Endothelial cell of umbilical vein (primary cell): Measurements from ENCODE around the gene CAMKMT. TPM values are rescaled to one million over a fixed set of nuclear protein-coding genes. Genes with fewer than 3 reads are reported as not detected.

Experiments
- BruUV-seq: library from RNA; stranded (reverse); fragments of 400-500 nt; replicated peaks from 2 replicates; lab custom pipeline; 2021; lab: Mats Ljungman, UMichigan
- CTCF ChIA-PET: fragments of 300-600, 350-600 bp; sonication (Branson Sonifier 250); formaldehyde crosslinking; loops from one replicate; lab custom pipeline; 2021; ENCODE audit warnings: antibody characterized with exemption, inconsistent platforms; lab: Charles Lee
- POLR2A ChIA-PET: fragments of 300-600, 350-600 bp; sonication (Branson Sonifier 250); formaldehyde crosslinking; loops from one replicate; lab custom pipeline; 2021; ENCODE audit warnings: antibody characterized with exemption, inconsistent platforms; lab: Charles Lee
- DNase-seq: peaks from one replicate; pipeline ENCODE4 v3.0.0-alpha.2; 2011; ENCODE audit warnings: low read depth, low spot score
- FAIRE-seq: peaks from 2 replicates; lab custom pipeline; 2011; peaks lifted over from hg19 to GRCh38; lab: Jason Lieb, UNC
- H2AFZ ChIP-seq: 2 replicates; pipeline ENCODE4 v1.6.0; 2012; ENCODE audit warnings: low read depth, low read length, control low read depth, inconsistent platforms
- H3K27ac ChIP-seq: 2 replicates; pipeline ENCODE4 v1.5.1; 2011; ENCODE audit warnings: low read depth, mild to moderate bottlenecking, control low read depth, low read length, moderate library complexity; ENCODE audit not compliant: insufficient read depth
- H3K27me3 ChIP-seq, 2 experiments: 2 replicates each; pipeline versions ENCODE4 v1.6.0 to v1.6.1; 2011; ENCODE audit warnings: low read length in 2 of 2, mixed read lengths in 1 of 2; ENCODE audit not compliant: control insufficient read depth in 2 of 2, insufficient read depth in 2 of 2
- H3K36me3 ChIP-seq, 2 experiments: 2 replicates in 1 of 2; 3 replicates in 1 of 2; pipeline ENCODE4 v1.5.1; 2011; ENCODE audit warnings: low read length in 2 of 2, mild to moderate bottlenecking in 1 of 2, moderate library complexity in 1 of 2; ENCODE audit not compliant: control insufficient read depth in 2 of 2, insufficient read depth in 2 of 2; ENCODE audit errors: extremely low read depth in 1 of 2
- H3K4me1 ChIP-seq: 3 replicates; pipeline ENCODE4 v1.5.1; 2011; ENCODE audit warnings: mild to moderate bottlenecking, low read length; ENCODE audit not compliant: control insufficient read depth, insufficient read depth; ENCODE audit errors: extremely low read depth
- H3K4me2 ChIP-seq: 2 replicates; pipeline ENCODE4 v1.6.1; 2011; ENCODE audit warnings: low read length, control low read depth, mixed read lengths; ENCODE audit not compliant: insufficient read depth
- H3K4me3 ChIP-seq, 3 experiments: fragments of 200-600 bp in 1 of 3; sonication (generic), shearing (Covaris generic) in 1 of 3; replicated peaks in 1 of 3; 2 replicates each; pipeline ENCODE4 v1.5.1; 2011 to 2016; ENCODE audit warnings: control low read depth in 3 of 3, low read length in 3 of 3, mild to moderate bottlenecking in 2 of 3, inconsistent platforms in 1 of 3, low read depth in 1 of 3, moderate library complexity in 1 of 3; ENCODE audit not compliant: insufficient read depth in 1 of 3
- H3K79me2 ChIP-seq: 2 replicates; pipeline ENCODE4 v1.6.0; 2012; ENCODE audit warnings: low read length, inconsistent platforms; ENCODE audit not compliant: control insufficient read depth, insufficient read depth
- H3K9ac ChIP-seq: replicated peaks from 2 replicates; pipeline ENCODE3; 2011; ENCODE audit warnings: low read length, control low read depth; ENCODE audit not compliant: insufficient read depth; ENCODE audit errors: extremely low read depth
- H3K9me1 ChIP-seq: replicated peaks from 3 replicates; pipeline ENCODE4 v1.6.0; 2011; ENCODE audit warnings: mild to moderate bottlenecking, low read length; ENCODE audit not compliant: control insufficient read depth, insufficient read depth; ENCODE audit errors: extremely low read depth
- H3K9me3 ChIP-seq: replicated peaks from 2 replicates; pipeline ENCODE4 v1.5.1; 2012; ENCODE audit warnings: low read length, inconsistent platforms; ENCODE audit not compliant: control insufficient read depth, insufficient read depth
- H4K20me1 ChIP-seq: replicated peaks from 2 replicates; pipeline ENCODE3; 2011; ENCODE audit warnings: mild to moderate bottlenecking, low read length; ENCODE audit not compliant: control insufficient read depth, insufficient read depth; ENCODE audit errors: extremely low read depth
- EZH2 ChIP-seq: IDR thresholded peaks from 2 replicates; pipeline ENCODE4 v1.6.1; 2012; ENCODE audit warnings: borderline replicate concordance, low read depth, mild to moderate bottlenecking, moderate library complexity, low read length, inconsistent platforms; ENCODE audit not compliant: severe bottlenecking
- FOS ChIP-seq: IDR thresholded peaks from 2 replicates; pipeline ENCODE4 v1.6.1; 2011; ENCODE audit warnings: mild to moderate bottlenecking, low read length, moderate library complexity, borderline replicate concordance; ENCODE audit not compliant: insufficient read depth
- GATA2 ChIP-seq: IDR thresholded peaks from 2 replicates; pipeline ENCODE4 v1.7.0; 2011; ENCODE audit warnings: low read depth, mild to moderate bottlenecking, moderate library complexity, mixed read lengths, low read length; ENCODE audit not compliant: insufficient read length, insufficient read depth
- JUN ChIP-seq: IDR thresholded peaks from 2 replicates; pipeline ENCODE4 v1.6.1; 2011; ENCODE audit warnings: borderline replicate concordance, low read depth; ENCODE audit not compliant: insufficient read length, insufficient read depth
- MYC ChIP-seq: IDR thresholded peaks from one replicate; pipeline ENCODE4 v1.6.1; 2011; ENCODE audit warnings: mild to moderate bottlenecking, low read depth, low read length
- POLR2A ChIP-seq: IDR thresholded peaks from 2 replicates; pipeline ENCODE4 v1.6.1; 2012; ENCODE audit warnings: low read depth, mild to moderate bottlenecking, control low read depth, low read length
- POLR2AphosphoS5 ChIP-seq: IDR thresholded peaks from 2 replicates; pipeline ENCODE4 v1.6.1; 2012; ENCODE audit warnings: low read depth, mild to moderate bottlenecking, control low read depth, low read length, moderate library complexity; ENCODE audit not compliant: insufficient read depth
- dilution Hi-C: fragments of 300-500 bp; cut with MboI; formaldehyde crosslinking; loops from one replicate; pipeline ENCODE4 v1.15.0; 2019; ENCODE audit warnings: low sequenced_read_pairs; ENCODE audit not compliant: extremely low pct_ligation_motif_present
- intact Hi-C: fragments of 100-400 bp; cut with micrococcal nuclease; formaldehyde crosslinking; loops from one replicate; pipeline ENCODE4 v1.10.0; 2022
- polyA plus RNA-seq, 4 experiments: library from polyadenylated mRNA; depleted of rRNA in 3 of 4; stranded (reverse) in 3 of 4; unstranded in 1 of 4; fragments of >200 nt; gene quantifications; 2 replicates each; pipeline versions ENCODE4 v1.2.1 to v1.2.3, GENCODE V29; 2011 to 2012; ENCODE audit warnings: missing spikeins in 1 of 4
- total RNA-seq: library from RNA; stranded (reverse); gene quantifications from 2 replicates; pipeline ENCODE4 v1.2.3, GENCODE V29; 2021
- TF ChIP-seq, protein P1 (sequence below): IDR thresholded peaks from 2 replicates; pipeline ENCODE4 v1.6.1; 2011; ENCODE audit not compliant: insufficient read depth, insufficient read length
- TF ChIP-seq, protein P2 (sequence below), 2 donors: IDR thresholded peaks; 1 replicate in 1 of 2; 2 replicates in 1 of 2; pipeline ENCODE4 v1.5.1; 2011; ENCODE audit warnings: low read length in 2 of 2, mild to moderate bottlenecking in 2 of 2, moderate library complexity in 2 of 2, control low read depth in 1 of 2, inconsistent platforms in 1 of 2, low read depth in 1 of 2; ENCODE audit not compliant: insufficient read depth in 1 of 2; ENCODE audit errors: extremely low read depth in 1 of 2

CAMKMT gene
- total and polyA plus RNA-seq, 2 donors (not counting 3 experiments of a cell fraction or from before 2014, with no cell fraction given): 4.1 to 10.7 TPM

DNA sequence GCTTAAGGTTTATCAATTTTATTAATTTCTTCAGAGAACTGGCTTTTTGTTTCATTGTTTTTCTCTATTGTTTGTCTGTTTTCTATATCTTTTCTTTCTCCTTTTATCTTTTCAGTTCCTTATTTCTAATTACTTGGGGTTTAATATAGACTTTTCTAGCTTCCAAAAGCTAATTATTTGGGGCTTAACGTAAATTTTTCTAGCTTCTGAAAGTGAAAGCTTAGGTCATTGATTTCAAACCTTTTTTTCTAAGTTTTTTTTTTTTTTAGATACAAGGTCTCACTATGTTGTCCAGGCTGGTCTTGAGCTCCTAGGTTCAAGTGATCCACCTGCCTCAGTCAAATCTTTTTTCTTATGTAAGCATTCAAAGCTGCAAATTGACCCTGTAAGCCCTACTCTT, 266.6 kb downstream of the CAMKMT start:
- DNase-seq (no peak), FAIRE-seq (no peak)
- ChIA-PET POLR2A (no interaction called here), CTCF (interaction anchor here (1.7 kb wide), 1 partner anchor 149 kb away, joined by 9 read pairs; no protein-coding TSS in a partner anchor)
- Histone ChIP-seq H3K27me3 (no peaks in the 10 kb centered on the region), H2AFZ (no peak overlapping the region), H3K4me1 (no peaks in the 10 kb centered on the region), H3K27ac (no peak overlapping the region), H4K20me1 (no peaks in the 10 kb centered on the region), H3K79me2 (no peaks in the 10 kb centered on the region), H3K4me2 (no peak overlapping the region), H3K4me3 (no peak overlapping the region), H3K36me3 (no peaks in the 10 kb centered on the region), H3K9me3 (no peaks in the 10 kb centered on the region), H3K9ac (no peak overlapping the region), H3K9me1 (no peaks in the 10 kb centered on the region)
- dilution Hi-C loops (no loop called here), intact Hi-C loops (no loop called here)
- TF ChIP-seq POLR2A (no peak), EZH2 (no peak), JUN (no peak), POLR2AphosphoS5 (no peak), GATA2 (no peak), MYC (no peak), FOS (no peak)
- TF ChIP-seq, protein P1, sequence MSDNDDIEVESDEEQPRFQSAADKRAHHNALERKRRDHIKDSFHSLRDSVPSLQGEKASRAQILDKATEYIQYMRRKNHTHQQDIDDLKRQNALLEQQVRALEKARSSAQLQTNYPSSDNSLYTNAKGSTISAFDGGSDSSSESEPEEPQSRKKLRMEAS: no peak
- TF ChIP-seq, protein P2, sequence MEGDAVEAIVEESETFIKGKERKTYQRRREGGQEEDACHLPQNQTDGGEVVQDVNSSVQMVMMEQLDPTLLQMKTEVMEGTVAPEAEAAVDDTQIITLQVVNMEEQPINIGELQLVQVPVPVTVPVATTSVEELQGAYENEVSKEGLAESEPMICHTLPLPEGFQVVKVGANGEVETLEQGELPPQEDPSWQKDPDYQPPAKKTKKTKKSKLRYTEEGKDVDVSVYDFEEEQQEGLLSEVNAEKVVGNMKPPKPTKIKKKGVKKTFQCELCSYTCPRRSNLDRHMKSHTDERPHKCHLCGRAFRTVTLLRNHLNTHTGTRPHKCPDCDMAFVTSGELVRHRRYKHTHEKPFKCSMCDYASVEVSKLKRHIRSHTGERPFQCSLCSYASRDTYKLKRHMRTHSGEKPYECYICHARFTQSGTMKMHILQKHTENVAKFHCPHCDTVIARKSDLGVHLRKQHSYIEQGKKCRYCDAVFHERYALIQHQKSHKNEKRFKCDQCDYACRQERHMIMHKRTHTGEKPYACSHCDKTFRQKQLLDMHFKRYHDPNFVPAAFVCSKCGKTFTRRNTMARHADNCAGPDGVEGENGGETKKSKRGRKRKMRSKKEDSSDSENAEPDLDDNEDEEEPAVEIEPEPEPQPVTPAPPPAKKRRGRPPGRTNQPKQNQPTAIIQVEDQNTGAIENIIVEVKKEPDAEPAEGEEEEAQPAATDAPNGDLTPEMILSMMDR (IDR thresholded peaks at IDR 0.05; ENCODE audit: extremely low read depth in 1 of 2, insufficient read depth in 1 of 2, low read depth in 1 of 2, low read length in 2 of 2): no peak
- no TSS peak for BruUV-seq
